Measurements from ENCODE around the gene STX8.

Gene STX8

DNA sequence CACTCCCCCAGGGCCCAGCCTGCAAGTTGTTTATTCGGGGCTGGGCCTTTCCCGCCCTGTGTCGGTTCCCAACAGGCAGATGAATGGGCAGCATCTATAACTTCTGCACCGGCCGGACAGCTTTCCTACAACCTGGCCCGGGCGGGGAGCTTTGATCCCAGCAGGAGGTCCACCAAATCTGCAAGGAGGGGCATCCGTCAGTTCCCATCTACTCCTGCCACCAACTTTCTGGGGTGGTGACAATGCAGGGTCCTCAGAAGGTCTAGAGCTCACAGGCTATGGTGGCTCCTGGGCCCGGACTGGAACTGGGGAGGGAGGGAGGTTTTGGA is 342.4 kb downstream of the STX8 start:
- ATAC-seq, result no peak
- TF ChIP-seq OSR1 (CRISPR knock-in tag; IDR thresholded peaks at IDR 0.05) (no peak), GLIS3 (CRISPR knock-in tag; IDR thresholded peaks at IDR 0.05) (no peak), CREB5 (CRISPR knock-in tag; IDR thresholded peaks at IDR 0.05; ENCODE audit: low read depth) (no peak), ZNF70 (CRISPR knock-in tag; IDR thresholded peaks at IDR 0.05) (no peak), TCF4 (CRISPR knock-in tag; IDR thresholded peaks at IDR 0.05; ENCODE audit: borderline replicate concordance) (no peak), TOX (CRISPR knock-in tag; IDR thresholded peaks at IDR 0.05; ENCODE audit: borderline replicate concordance) (no peak), RARB (CRISPR knock-in tag; IDR thresholded peaks at IDR 0.05) (no peak), CSRNP3 (CRISPR knock-in tag; IDR thresholded peaks at IDR 0.05) (no peak), PPARA (CRISPR knock-in tag; IDR thresholded peaks at IDR 0.05; ENCODE audit: borderline replicate concordance) (no peak), ZFP30 (CRISPR knock-in tag; IDR thresholded peaks at IDR 0.05) (no peak), ZC3H10 (CRISPR knock-in tag; IDR thresholded peaks at IDR 0.05) (no peak), CSDC2 (CRISPR knock-in tag; IDR thresholded peaks at IDR 0.05) (no peak), SNAI2 (CRISPR knock-in tag; IDR thresholded peaks at IDR 0.05) (no peak), BACH2 (CRISPR knock-in tag; IDR thresholded peaks at IDR 0.05; ENCODE audit: borderline replicate concordance) (no peak), ARNTL (CRISPR knock-in tag; IDR thresholded peaks at IDR 0.05; ENCODE audit: borderline replicate concordance, low read depth) (no peak), ZNF565 (CRISPR knock-in tag; conservative IDR thresholded peaks at IDR 0.05; ENCODE audit: low read depth) (no peak), TSHZ2 (CRISPR knock-in tag; IDR thresholded peaks at IDR 0.05) (no peak), ZNF8 (CRISPR knock-in tag; IDR thresholded peaks at IDR 0.05) (no peak)
- TF ChIP-seq, protein P1, sequence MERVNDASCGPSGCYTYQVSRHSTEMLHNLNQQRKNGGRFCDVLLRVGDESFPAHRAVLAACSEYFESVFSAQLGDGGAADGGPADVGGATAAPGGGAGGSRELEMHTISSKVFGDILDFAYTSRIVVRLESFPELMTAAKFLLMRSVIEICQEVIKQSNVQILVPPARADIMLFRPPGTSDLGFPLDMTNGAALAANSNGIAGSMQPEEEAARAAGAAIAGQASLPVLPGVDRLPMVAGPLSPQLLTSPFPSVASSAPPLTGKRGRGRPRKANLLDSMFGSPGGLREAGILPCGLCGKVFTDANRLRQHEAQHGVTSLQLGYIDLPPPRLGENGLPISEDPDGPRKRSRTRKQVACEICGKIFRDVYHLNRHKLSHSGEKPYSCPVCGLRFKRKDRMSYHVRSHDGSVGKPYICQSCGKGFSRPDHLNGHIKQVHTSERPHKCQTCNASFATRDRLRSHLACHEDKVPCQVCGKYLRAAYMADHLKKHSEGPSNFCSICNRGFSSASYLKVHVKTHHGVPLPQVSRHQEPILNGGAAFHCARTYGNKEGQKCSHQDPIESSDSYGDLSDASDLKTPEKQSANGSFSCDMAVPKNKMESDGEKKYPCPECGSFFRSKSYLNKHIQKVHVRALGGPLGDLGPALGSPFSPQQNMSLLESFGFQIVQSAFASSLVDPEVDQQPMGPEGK (CRISPR knock-in tag; IDR thresholded peaks at IDR 0.05; ENCODE audit: borderline replicate concordance), result no peak
- TF ChIP-seq, protein P2, sequence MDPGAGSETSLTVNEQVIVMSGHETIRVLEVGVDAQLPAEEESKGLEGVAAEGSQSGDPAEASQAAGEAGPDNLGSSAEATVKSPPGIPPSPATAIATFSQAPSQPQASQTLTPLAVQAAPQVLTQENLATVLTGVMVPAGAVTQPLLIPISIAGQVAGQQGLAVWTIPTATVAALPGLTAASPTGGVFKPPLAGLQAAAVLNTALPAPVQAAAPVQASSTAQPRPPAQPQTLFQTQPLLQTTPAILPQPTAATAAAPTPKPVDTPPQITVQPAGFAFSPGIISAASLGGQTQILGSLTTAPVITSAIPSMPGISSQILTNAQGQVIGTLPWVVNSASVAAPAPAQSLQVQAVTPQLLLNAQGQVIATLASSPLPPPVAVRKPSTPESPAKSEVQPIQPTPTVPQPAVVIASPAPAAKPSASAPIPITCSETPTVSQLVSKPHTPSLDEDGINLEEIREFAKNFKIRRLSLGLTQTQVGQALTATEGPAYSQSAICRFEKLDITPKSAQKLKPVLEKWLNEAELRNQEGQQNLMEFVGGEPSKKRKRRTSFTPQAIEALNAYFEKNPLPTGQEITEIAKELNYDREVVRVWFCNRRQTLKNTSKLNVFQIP (CRISPR knock-in tag; IDR thresholded peaks at IDR 0.05; ENCODE audit: borderline replicate concordance, low read depth), result no peak

GRCh38 chr17:9232591-9233270 is 342.9 kb downstream of the STX8 start:
- ATAC-seq, result no peak
- TF ChIP-seq CREB5 (CRISPR knock-in tag; IDR thresholded peaks at IDR 0.05; ENCODE audit: low read depth) (no peak), ESRRG (CRISPR knock-in tag; IDR thresholded peaks at IDR 0.05) (no peak), ZFP3 (CRISPR knock-in tag; IDR thresholded peaks at IDR 0.05) (no peak), SNAI2 (CRISPR knock-in tag; IDR thresholded peaks at IDR 0.05) (no peak), ZNF70 (CRISPR knock-in tag; IDR thresholded peaks at IDR 0.05) (no peak), ZC3H10 (CRISPR knock-in tag; IDR thresholded peaks at IDR 0.05) (no peak), ARNTL (CRISPR knock-in tag; IDR thresholded peaks at IDR 0.05; ENCODE audit: borderline replicate concordance, low read depth) (no peak), TSHZ2 (CRISPR knock-in tag; IDR thresholded peaks at IDR 0.05) (no peak), ZNF8 (CRISPR knock-in tag; IDR thresholded peaks at IDR 0.05) (no peak), CSRNP3 (CRISPR knock-in tag; IDR thresholded peaks at IDR 0.05) (no peak), BACH2 (CRISPR knock-in tag; IDR thresholded peaks at IDR 0.05; ENCODE audit: borderline replicate concordance) (no peak), TOX (CRISPR knock-in tag; IDR thresholded peaks at IDR 0.05; ENCODE audit: borderline replicate concordance) (no peak), RARB (CRISPR knock-in tag; IDR thresholded peaks at IDR 0.05) (no peak)
